HTR-8/SVneo (cell line): Measurements from ENCODE around the gene PSG2.
"Not testable (repeated sequence)": the region's sequence is repeated elsewhere in the genome, so short reads cannot be mapped to it uniquely, and the experiment has no call there.

Source experiments
- DNase-seq: peaks from one replicate; pipeline ENCODE4 v3.0.0; 2011; ENCODE audit warnings: low spot score, mixed read lengths; ENCODE audit not compliant: insufficient read length
- FAIRE-seq: peaks from 2 replicates; lab custom pipeline; 2011; peaks lifted over from hg19 to GRCh38; lab: Jason Lieb, UNC

Gene PSG2

GRCh38 chr19:43084196-43084832 lies 1.8 kb upstream of the PSG2 start:
- not testable (repeated sequence) for DNase-seq
- FAIRE-seq, result peak; percentile 26

GRCh38 chr19:43083721-43084120 lies 1.2 kb upstream of the PSG2 start:
- not testable (repeated sequence) for FAIRE-seq, DNase-seq

GRCh38 chr19:43078311-43078710 lies 4.2 kb downstream of the PSG2 start:
- DNase-seq, result peak; percentile 43
- FAIRE-seq, result peak; percentile 20

GRCh38 chr19:43077881-43078280 lies 4.6 kb downstream of the PSG2 start:
- DNase-seq, result peak; percentile 34
- FAIRE-seq, result peak; percentile 95

- DNase-seq, FAIRE-seq: not testable (repeated sequence)
These were observed 20.1 kb downstream of the PSG2 start for GRCh38 chr19:43062418-43062817.

GRCh38 chr19:43061326-43061725 lies 21.2 kb downstream of the PSG2 start:
- DNase-seq, result not testable (repeated sequence)
- FAIRE-seq, result peak; percentile 60

- DNase-seq, FAIRE-seq: not testable (repeated sequence)
These were observed 22.2 kb downstream of the PSG2 start for GRCh38 chr19:43060254-43060653.

- DNase-seq, FAIRE-seq: not testable (repeated sequence)
These were observed 23.0 kb downstream of the PSG2 start for GRCh38 chr19:43059482-43059881.

GRCh38 chr19:43058440-43058839 lies 24.1 kb downstream of the PSG2 start:
- FAIRE-seq, DNase-seq: not testable (repeated sequence)

GRCh38 chr19:43047966-43048365 lies 34.5 kb downstream of the PSG2 start:
- FAIRE-seq, result not testable (repeated sequence)

GRCh38 chr19:43046578-43046977 lies 35.9 kb downstream of the PSG2 start:
- not testable (repeated sequence) for DNase-seq, FAIRE-seq

More at GRCh38 chr19:43047966-43048365, 34.5 kb downstream of the PSG2 start:
- DNase-seq, result not testable (repeated sequence)

GRCh38 chr19:43043492-43044180 lies 38.9 kb downstream of the PSG2 start:
- DNase-seq, FAIRE-seq: not testable (repeated sequence)

- DNase-seq, result peak; percentile 1
- not testable (repeated sequence) for FAIRE-seq
These were observed 50.9 kb downstream of the PSG2 start for GRCh38 chr19:43031645-43032044.

GRCh38 chr19:43028866-43029265 lies 53.6 kb downstream of the PSG2 start:
- DNase-seq, result no peak
- FAIRE-seq, result no peak

GRCh38 chr19:43027985-43028384 lies 54.5 kb downstream of the PSG2 start:
- DNase-seq, result not testable (repeated sequence)
- FAIRE-seq, result peak; percentile 69

- not testable (repeated sequence) for FAIRE-seq, DNase-seq
These were observed 55.4 kb downstream of the PSG2 start for GRCh38 chr19:43027061-43027460.

GRCh38 chr19:43026369-43026768 lies 56.1 kb downstream of the PSG2 start, which contains the start of gene PSG11:
PSG11 (minus strand) TSS chr19:43026469; CDS start chr19:43026372, 97 bp downstream.
- not testable (repeated sequence) for DNase-seq, FAIRE-seq

- FAIRE-seq (peak; percentile 20), DNase-seq (peak; percentile 13)
These were observed 60.4 kb downstream of the PSG2 start for GRCh38 chr19:43022098-43022497.

- DNase-seq (peak; percentile 61), FAIRE-seq (peak; percentile 78)
These were observed 60.9 kb downstream of the PSG2 start for GRCh38 chr19:43021629-43022028.

GRCh38 chr19:43019588-43019987 lies 62.9 kb downstream of the PSG2 start:
- DNase-seq, FAIRE-seq: not testable (repeated sequence)
